ENCODE measurements around the gene HAVCR2.

DNA sequence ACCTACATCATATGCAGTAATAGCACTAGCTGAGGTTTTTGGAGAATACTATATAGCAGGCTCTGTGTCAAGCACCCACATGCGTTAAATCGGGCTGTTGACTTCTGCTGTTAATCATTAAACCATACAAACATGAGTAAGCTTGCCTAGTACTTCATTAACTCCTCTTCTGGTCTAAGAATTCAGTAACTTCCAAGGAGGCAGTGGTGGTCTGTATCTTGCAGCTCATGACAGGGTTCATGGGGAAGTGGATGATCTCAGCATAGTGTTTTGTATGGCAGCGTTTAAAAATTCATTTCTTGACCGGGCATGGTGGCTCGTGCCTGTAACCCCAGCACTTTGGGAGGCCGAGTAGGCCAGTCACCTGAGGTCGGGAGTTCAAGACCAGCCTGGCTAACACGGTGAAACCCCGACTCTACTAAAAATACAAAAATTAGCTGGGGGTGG, 49.7 kb downstream of the HAVCR2 start, which contains the start of gene HAVCR1:
- TF ChIP-seq, protein P1, sequence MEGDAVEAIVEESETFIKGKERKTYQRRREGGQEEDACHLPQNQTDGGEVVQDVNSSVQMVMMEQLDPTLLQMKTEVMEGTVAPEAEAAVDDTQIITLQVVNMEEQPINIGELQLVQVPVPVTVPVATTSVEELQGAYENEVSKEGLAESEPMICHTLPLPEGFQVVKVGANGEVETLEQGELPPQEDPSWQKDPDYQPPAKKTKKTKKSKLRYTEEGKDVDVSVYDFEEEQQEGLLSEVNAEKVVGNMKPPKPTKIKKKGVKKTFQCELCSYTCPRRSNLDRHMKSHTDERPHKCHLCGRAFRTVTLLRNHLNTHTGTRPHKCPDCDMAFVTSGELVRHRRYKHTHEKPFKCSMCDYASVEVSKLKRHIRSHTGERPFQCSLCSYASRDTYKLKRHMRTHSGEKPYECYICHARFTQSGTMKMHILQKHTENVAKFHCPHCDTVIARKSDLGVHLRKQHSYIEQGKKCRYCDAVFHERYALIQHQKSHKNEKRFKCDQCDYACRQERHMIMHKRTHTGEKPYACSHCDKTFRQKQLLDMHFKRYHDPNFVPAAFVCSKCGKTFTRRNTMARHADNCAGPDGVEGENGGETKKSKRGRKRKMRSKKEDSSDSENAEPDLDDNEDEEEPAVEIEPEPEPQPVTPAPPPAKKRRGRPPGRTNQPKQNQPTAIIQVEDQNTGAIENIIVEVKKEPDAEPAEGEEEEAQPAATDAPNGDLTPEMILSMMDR (conservative IDR thresholded peaks at IDR 0.05): no peak
- TF ChIP-seq ZFX (IDR thresholded peaks at IDR 0.05): no peak

Data from C4-2B (cell line).